HepG2 (cell line): ENCODE results near the gene DCAF8. TPM values are rescaled to one million over a fixed set of nuclear protein-coding genes. Genes with fewer than 3 reads are reported as not detected.

ENCODE experiments used
- ATF6 ChIP-seq: sonication (generic); formaldehyde crosslinking; conservative IDR thresholded peaks from 2 replicates; pipeline ENCODE4 v1.4.0; 2020; ENCODE audit warnings: missing genetic modification reagents
- BORCS8-MEF2B ChIP-seq: sonication (generic); formaldehyde crosslinking; IDR thresholded peaks from 2 replicates; pipeline ENCODE4 v1.8.0; 2022; ENCODE audit warnings: mild to moderate bottlenecking, missing genetic modification reagents
- EP300 ChIP-seq, 3 experiments: sonication (generic) in 1 of 3; formaldehyde crosslinking in 1 of 3; IDR thresholded peaks; 2 replicates each; pipeline versions ENCODE4 v1.5.1 to v1.6.1; 2011 to 2020; ENCODE audit warnings: low read depth in 2 of 3, low read length in 2 of 3, borderline replicate concordance in 1 of 3, improper control_type of control experiment in 1 of 3, mild to moderate bottlenecking in 1 of 3, missing genetic modification reagents in 1 of 3, moderate library complexity in 1 of 3
- FOXO1 ChIP-seq: sonication (generic); formaldehyde crosslinking; IDR thresholded peaks from 2 replicates; pipeline ENCODE4 v1.4.0; 2020; ENCODE audit warnings: missing genetic modification reagents
- HNRNPK ChIP-seq: fragments of 200-400 bp; formaldehyde crosslinking; IDR thresholded peaks from 2 replicates; pipeline ENCODE4 v1.6.1; 2018; ENCODE audit warnings: low read length, low read depth, moderate library complexity, mild to moderate bottlenecking; ENCODE audit not compliant: poor library complexity, severe bottlenecking
- HOXA7 ChIP-seq: sonication (generic); formaldehyde crosslinking; IDR thresholded peaks from 2 replicates; pipeline ENCODE4 v1.8.1; 2022; ENCODE audit warnings: mild to moderate bottlenecking, missing genetic modification reagents, moderate library complexity
- MTF2 ChIP-seq: sonication (generic); formaldehyde crosslinking; IDR thresholded peaks from 2 replicates; pipeline ENCODE4 v1.5.0; 2020; ENCODE audit warnings: missing genetic modification reagents, borderline replicate concordance
- PCBP1 ChIP-seq: fragments of 200-400 bp; formaldehyde crosslinking; IDR thresholded peaks from 2 replicates; pipeline ENCODE4 v1.6.1; 2017; ENCODE audit warnings: mild to moderate bottlenecking, low read depth, low read length, borderline replicate concordance
- RARG ChIP-seq: sonication (generic); formaldehyde crosslinking; IDR thresholded peaks from 2 replicates; pipeline ENCODE4 v1.4.0; 2020; ENCODE audit warnings: low read depth, mild to moderate bottlenecking, missing genetic modification reagents
- SP4 ChIP-seq: sonication (generic); formaldehyde crosslinking; IDR thresholded peaks from 2 replicates; pipeline ENCODE4 v1.8.1; 2023; ENCODE audit warnings: mild to moderate bottlenecking, missing genetic modification reagents
- STAG1 ChIP-seq: sonication (generic); formaldehyde crosslinking; IDR thresholded peaks from 2 replicates; pipeline ENCODE4 v1.4.0; 2020; ENCODE audit warnings: missing genetic modification reagents
- TRIM24 ChIP-seq: sonication (generic); formaldehyde crosslinking; IDR thresholded peaks from 2 replicates; pipeline ENCODE4 v1.8.0; 2022; ENCODE audit warnings: mild to moderate bottlenecking, missing genetic modification reagents
- ZNF296 ChIP-seq: sonication (generic); formaldehyde crosslinking; conservative IDR thresholded peaks from 2 replicates; pipeline ENCODE4 v1.5.0; 2020; ENCODE audit warnings: mild to moderate bottlenecking, missing genetic modification reagents
- ZNF407 ChIP-seq: sonication (generic); formaldehyde crosslinking; IDR thresholded peaks from one replicate; pipeline ENCODE4 v1.5.1; 2020; ENCODE audit warnings: mild to moderate bottlenecking, missing genetic modification reagents; ENCODE audit errors: not compliant biosample characterization
- ZNF451 ChIP-seq: sonication (generic); formaldehyde crosslinking; IDR thresholded peaks from 2 replicates; pipeline ENCODE4 v1.5.0; 2020; ENCODE audit warnings: mild to moderate bottlenecking, missing genetic modification reagents
- ZNF598 ChIP-seq: sonication (generic); formaldehyde crosslinking; IDR thresholded peaks from 2 replicates; pipeline ENCODE4 v1.5.1; 2020; ENCODE audit warnings: mild to moderate bottlenecking, missing genetic modification reagents, borderline replicate concordance
- ZNF652 ChIP-seq: IDR thresholded peaks from 2 replicates; pipeline ENCODE4 v1.6.1; 2016; ENCODE audit warnings: low read depth, borderline replicate concordance
- ZNF749 ChIP-seq: sonication (generic); formaldehyde crosslinking; IDR thresholded peaks from 2 replicates; pipeline ENCODE4 v1.8.0; 2022; ENCODE audit warnings: mild to moderate bottlenecking, missing genetic modification reagents, moderate library complexity, borderline replicate concordance
- ZSCAN31 ChIP-seq: sonication (generic); formaldehyde crosslinking; IDR thresholded peaks from 2 replicates; pipeline ENCODE4 v1.5.0; 2020; ENCODE audit warnings: low read depth, mild to moderate bottlenecking, missing genetic modification reagents
- polyA plus RNA-seq, 8 experiments: library from polyadenylated mRNA; depleted of rRNA in 3 of 8; stranded (reverse) in 7 of 8; unstranded in 1 of 8; fragments of >200 nt; fragmentation: Illumina TruSeq in 4 of 8; extraction: Trizol in 4 of 8; gene quantifications; 2 replicates each; pipeline versions ENCODE4 v1.2.1 to v1.2.3, GENCODE V29; 2011 to 2016; ENCODE audit warnings: low read depth in 4 of 8, missing spikeins in 1 of 8, mixed read lengths in 1 of 8; ENCODE audit not compliant: insufficient read depth in 1 of 8
- total RNA-seq, 5 experiments: library from RNA; depleted of rRNA; stranded (reverse); fragments of >200 nt; fragmentation: Illumina TruSeq; extraction: Trizol; gene quantifications; 2 replicates each; pipeline ENCODE4 v1.2.3, GENCODE V29; 2016; ENCODE audit warnings: low read depth in 1 of 5

Gene DCAF8
- total and polyA plus RNA-seq, 2 of the 13 experiments (the other 11 are each of a cell fraction or from before 2014, with no cell fraction given), result 73.4 to 79.8 TPM

- TF ChIP-seq HNRNPK (peak; percentile 46), MTF2 (CRISPR knock-in tag) (no peak), FOXO1 (CRISPR knock-in tag) (no peak), ZNF296 (CRISPR knock-in tag) (no peak), ZNF652 (CRISPR knock-in tag) (no peak), RARG (CRISPR knock-in tag) (no peak), SP4 (CRISPR knock-in tag) (0 out of 2 replicates have a peak, but pooled peaks have one; percentile 26), BORCS8-MEF2B (CRISPR knock-in tag) (no peak), ZNF407 (no peak), HOXA7 (CRISPR knock-in tag) (no peak), PCBP1 (no peak), ATF6 (CRISPR knock-in tag) (no peak), STAG1 (no peak), ZSCAN31 (CRISPR knock-in tag) (no peak), ZNF451 (no peak), TRIM24 (no peak), EP300 (IDR thresholded peaks at IDR 0.05; ENCODE audit: low read depth in 2 of 2, low read length in 2 of 2) (no peak), EP300 (CRISPR knock-in tag; IDR thresholded peaks at IDR 0.05; ENCODE audit: borderline replicate concordance) (no peak), ZNF598 (CRISPR knock-in tag) (no peak), ZNF749 (CRISPR knock-in tag) (no peak)
Measured at GRCh38 chr1:160205242-160206035, 56.9 kb downstream of the DCAF8 start, which contains the start of gene PEA15 (continued).
